IMR-90 (cell line): ENCODE data around the gene VSIR. TPM values are rescaled to one million over a fixed set of nuclear protein-coding genes. Genes with fewer than 3 reads are reported as not detected.

Source experiments
- ATAC-seq: fragments of 200-7000 bp; cut with Tn5 transposase; 2 replicates; pipeline ENCODE4 v1.9.1; 2020; ENCODE audit warnings: low read depth, mild to moderate bottlenecking, moderate library complexity
- BruUV-seq: library from RNA; stranded (reverse); fragments of 400-500 nt; replicated peaks from 2 replicates; lab custom pipeline; 2021; lab: Mats Ljungman, UMichigan
- CTCF ChIA-PET: fragments of 300-600 bp; formaldehyde crosslinking; extraction: SDS; loops from one replicate; lab custom pipeline; 2021; ENCODE audit warnings: antibody characterized with exemption; lab: Yijun Ruan, JAX
- POLR2A ChIA-PET: fragments of 300-600 bp; sonication (Branson Sonifier 250); formaldehyde crosslinking; loops from one replicate; lab custom pipeline; 2022; ENCODE audit warnings: antibody characterized with exemption; ENCODE audit not compliant: unreplicated experiment; lab: Charles Lee
- DNase-seq: peaks from one replicate; pipeline ENCODE4 v3.0.0; 2013
- H2AFZ ChIP-seq: replicated peaks from 2 replicates; pipeline ENCODE3; 2013; ENCODE audit warnings: low read length, mild to moderate bottlenecking; ENCODE audit not compliant: poor library complexity
- H2AK5ac ChIP-seq: 2 replicates; pipeline ENCODE4 v1.6.1; 2013; ENCODE audit warnings: low read depth, low read length, inconsistent platforms
- H2AK9ac ChIP-seq: replicated peaks from 2 replicates; pipeline ENCODE3; 2013; ENCODE audit warnings: mild to moderate bottlenecking, low read depth, low read length, moderate library complexity; ENCODE audit not compliant: poor library complexity
- H2BK120ac ChIP-seq: 2 replicates; pipeline ENCODE4 v1.6.1; 2013; ENCODE audit warnings: low read depth, low read length, inconsistent platforms
- H2BK15ac ChIP-seq: 3 replicates; pipeline ENCODE4 v1.6.1; 2013; ENCODE audit warnings: low read depth, low read length, inconsistent platforms
- H2BK20ac ChIP-seq: 2 replicates; pipeline ENCODE4 v1.6.1; 2013; ENCODE audit warnings: low read depth, mild to moderate bottlenecking, inconsistent platforms, low read length, moderate library complexity
- H2BK5ac ChIP-seq: 2 replicates; pipeline ENCODE4 v1.6.1; 2013; ENCODE audit warnings: mild to moderate bottlenecking, low read depth, low read length, inconsistent platforms; ENCODE audit not compliant: poor library complexity, severe bottlenecking
- H3K14ac ChIP-seq: replicated peaks from 2 replicates; pipeline ENCODE4 v1.6.1; 2013; ENCODE audit warnings: low read depth, low read length, inconsistent platforms
- H3K18ac ChIP-seq: 2 replicates; pipeline ENCODE4 v1.6.1; 2013; ENCODE audit warnings: low read depth, low read length, control low read depth
- H3K23ac ChIP-seq: 2 replicates; pipeline ENCODE4 v1.6.1; 2013; ENCODE audit warnings: low read depth, low read length, inconsistent platforms
- H3K27ac ChIP-seq: 2 replicates; pipeline ENCODE4 v1.5.1; 2013; ENCODE audit warnings: mild to moderate bottlenecking, control low read depth, low read length; ENCODE audit not compliant: insufficient read depth
- H3K27me3 ChIP-seq: 2 replicates; pipeline ENCODE4 v1.6.1; 2013; ENCODE audit warnings: low read length; ENCODE audit not compliant: control insufficient read depth, insufficient read depth
- H3K36me3 ChIP-seq: 2 replicates; pipeline ENCODE4 v1.6.1; 2013; ENCODE audit warnings: low read length, mixed read lengths; ENCODE audit not compliant: control insufficient read depth, insufficient read depth
- H3K4ac ChIP-seq: 2 replicates; pipeline ENCODE4 v1.6.1; 2013; ENCODE audit warnings: low read depth, low read length, inconsistent platforms
- H3K4me1 ChIP-seq: 2 replicates; pipeline ENCODE4 v1.6.1; 2013; ENCODE audit warnings: low read length, mixed read lengths; ENCODE audit not compliant: control insufficient read depth, insufficient read depth
- H3K4me2 ChIP-seq: 2 replicates; pipeline ENCODE4 v1.6.1; 2013; ENCODE audit warnings: low read depth, mild to moderate bottlenecking, control low read depth, low read length, moderate library complexity
- H3K4me3 ChIP-seq: 2 replicates; pipeline ENCODE4 v1.5.1; 2013; ENCODE audit warnings: low read depth, mild to moderate bottlenecking, control low read depth, low read length, moderate library complexity; ENCODE audit not compliant: insufficient read depth
- H3K56ac ChIP-seq: 2 replicates; pipeline ENCODE4 v1.6.1; 2013; ENCODE audit warnings: low read length, inconsistent platforms; ENCODE audit not compliant: insufficient read depth; ENCODE audit errors: extremely low read depth
- H3K79me1 ChIP-seq, 2 experiments: 2 replicates each; pipeline ENCODE4 v1.6.1; 2013; ENCODE audit warnings: low read length in 2 of 2, inconsistent platforms in 1 of 2, low read depth in 1 of 2
- H3K9ac ChIP-seq: 2 replicates; pipeline ENCODE4 v1.6.1; 2013; ENCODE audit warnings: low read depth, low read length, control low read depth
- H3K9me1 ChIP-seq: 2 replicates; pipeline ENCODE4 v1.6.1; 2013; ENCODE audit warnings: low read length, inconsistent platforms; ENCODE audit not compliant: insufficient read depth
- H3K9me3 ChIP-seq: 2 replicates; pipeline ENCODE4 v1.6.1; 2013; ENCODE audit warnings: low read length; ENCODE audit not compliant: control insufficient read depth, insufficient read depth
- H4K20me1 ChIP-seq: 2 replicates; pipeline ENCODE4 v1.6.1; 2013; ENCODE audit warnings: low read length, inconsistent platforms; ENCODE audit not compliant: insufficient read depth
- H4K5ac ChIP-seq: 2 replicates; pipeline ENCODE4 v1.6.1; 2013; ENCODE audit warnings: mild to moderate bottlenecking, low read depth, low read length, control low read depth
- H4K8ac ChIP-seq, 2 experiments: 2 replicates each; pipeline ENCODE4 v1.6.1; 2013; ENCODE audit warnings: low read depth in 2 of 2, low read length in 2 of 2, control low read depth in 1 of 2, inconsistent platforms in 1 of 2
- H4K91ac ChIP-seq: 2 replicates; pipeline ENCODE4 v1.6.1; 2013; ENCODE audit warnings: low read depth, low read length, inconsistent platforms; ENCODE audit not compliant: insufficient read depth
- BHLHE40 ChIP-seq: fragments of 150-350 bp; IDR thresholded peaks from 2 replicates; pipeline ENCODE4 v1.6.1; 2016; ENCODE audit warnings: mild to moderate bottlenecking, low read depth, low read length
- CEBPB ChIP-seq: IDR thresholded peaks from 2 replicates; pipeline ENCODE4 v1.6.1; 2012; ENCODE audit warnings: low read depth, low read length, improper control_type of control experiment
- CHD1 ChIP-seq: IDR thresholded peaks from 2 replicates; pipeline ENCODE4 v1.6.1; 2012; ENCODE audit warnings: low read depth, low read length, improper control_type of control experiment
- CTCF ChIP-seq: conservative IDR thresholded peaks from 2 replicates; pipeline ENCODE4 v1.5.1; 2012; ENCODE audit warnings: mild to moderate bottlenecking, low read depth, low read length, improper control_type of control experiment
- FOS ChIP-seq: fragments of 150-350 bp; IDR thresholded peaks from 2 replicates; pipeline ENCODE4 v1.6.1; 2016; ENCODE audit warnings: low read depth, low read length
- MAFK ChIP-seq: IDR thresholded peaks from 2 replicates; pipeline ENCODE4 v1.6.1; 2012; ENCODE audit warnings: low read depth, low read length, improper control_type of control experiment
- MAZ ChIP-seq: IDR thresholded peaks from 2 replicates; pipeline ENCODE4 v1.6.1; 2012; ENCODE audit warnings: low read depth, mild to moderate bottlenecking, low read length, improper control_type of control experiment, moderate library complexity, borderline replicate concordance
- MXI1 ChIP-seq: IDR thresholded peaks from 2 replicates; pipeline ENCODE4 v1.6.1; 2012; ENCODE audit warnings: low read depth, mild to moderate bottlenecking, low read length, moderate library complexity, borderline replicate concordance
- POLR2A ChIP-seq: IDR thresholded peaks from 2 replicates; pipeline ENCODE4 v1.6.1; 2012; ENCODE audit warnings: mild to moderate bottlenecking, low read depth, low read length
- RCOR1 ChIP-seq: IDR thresholded peaks from 2 replicates; pipeline ENCODE4 v1.6.1; 2012; ENCODE audit warnings: mild to moderate bottlenecking, low read length, improper control_type of control experiment; ENCODE audit not compliant: insufficient replicate concordance
- SMC3 ChIP-seq: fragments of 150-350 bp; IDR thresholded peaks from 2 replicates; pipeline ENCODE4 v1.6.1; 2016; ENCODE audit warnings: low read depth, mild to moderate bottlenecking, antibody characterized with exemption, low read length, moderate library complexity
- WGBS, 2 experiments: methylation state at CpG; one replicate each; pipeline versions ENCODE4 v1.1.5 to v1.1.7; 2013; ENCODE audit warnings: missing lambda C conversion rate in 2 of 2; ENCODE audit not compliant: insufficient read length in 1 of 2; ENCODE audit errors: extremely low coverage in 2 of 2; 5-methylcytosine and 5-hydroxymethylcytosine counted together
- dilution Hi-C: fragments of 300-500 bp; cut with HindIII; formaldehyde crosslinking; loops from one replicate; pipeline ENCODE4 v1.14.3; 2018; ENCODE audit warnings: low sequenced_read_pairs; ENCODE audit not compliant: unreplicated experiment
- in situ Hi-C: fragments of 300-500 bp; cut with MboI; formaldehyde crosslinking; loops from 3 replicates; pipeline ENCODE4 v1.14.3; 2019; ENCODE audit warnings: low sequenced_read_pairs, inconsistent platforms, mixed read lengths
- intact Hi-C: fragments of 100-400 bp; cut with micrococcal nuclease; formaldehyde crosslinking; loops from 2 replicates; pipeline ENCODE4 v1.10.0; 2022
- polyA plus RNA-seq, 3 experiments: library from polyadenylated mRNA; depleted of rRNA; stranded (reverse); fragments of >200 nt; gene quantifications; 2 replicates each; pipeline ENCODE4 v1.2.3, GENCODE V29; 2012; ENCODE audit warnings: low replicate concordance in 1 of 3
- total RNA-seq: library from RNA; depleted of rRNA; stranded (reverse); fragments of >200 nt; gene quantifications from 2 replicates; pipeline ENCODE4 v1.2.3, GENCODE V29; 2012
- TF ChIP-seq, protein P1 (sequence below): fragments of 150-350 bp; IDR thresholded peaks from 2 replicates; pipeline ENCODE4 v1.6.1; 2017; ENCODE audit warnings: mild to moderate bottlenecking, antibody characterized with exemption, low read length, low read depth

VSIR gene
- total and polyA plus RNA-seq, 2 of the 4 experiments (the other 2 are of a cell fraction) = 5.0 to 23.8 TPM

- no peak overlapping the region for H3K18ac ChIP-seq
- ATAC-seq (no peak), DNase-seq (no peak)
- in situ Hi-C loops = no loop called here
- no peak overlapping the region for H3K4me2 ChIP-seq
- H3K4ac ChIP-seq = no peak overlapping the region
- no peak overlapping the region for H2AK5ac ChIP-seq
- no peak overlapping the region for H3K14ac ChIP-seq
- peaks cover 19% of the 10 kb centered on the region for H3K27me3 ChIP-seq
- H3K4me1 ChIP-seq = peaks cover 11% of the 10 kb centered on the region
- H3K9me3 ChIP-seq = peaks cover 2% of the 10 kb centered on the region; the same call in 1 of the 2 replicates
- no peak overlapping the region for H4K5ac ChIP-seq
- no peak overlapping the region for H3K4me3 ChIP-seq
- H2BK120ac ChIP-seq = no peak overlapping the region
- intact Hi-C loops = loop anchor here (1.0 kb wide), 1 partner anchor 325 kb away; no protein-coding TSS in a partner anchor
- H3K27ac ChIP-seq = no peak overlapping the region
- ChIA-PET POLR2A (no interaction called here), CTCF (interaction anchor here (0.7 to 1.8 kb wide), 3 partner anchors 9 to 396 kb away, joined by 3 to 6 read pairs (median 5); no protein-coding TSS in a partner anchor)
- BruUV-seq = no TSS peak
- no peak overlapping the region for H2BK5ac ChIP-seq
- H2BK20ac ChIP-seq = no peak overlapping the region
- no peak overlapping the region for H2BK15ac ChIP-seq
- no peaks in the 10 kb centered on the region for H3K9me1 ChIP-seq
- no peak overlapping the region for H4K8ac ChIP-seq
- 79% methylated on average over 12 of the region's 28 CpGs; no CpG with 5 or more reads in 1 of the 2 experiments for WGBS, 2 experiments
- H3K9ac ChIP-seq = no peak overlapping the region
- no peak overlapping the region for H2AK9ac ChIP-seq
- dilution Hi-C loops = no loop called here
- H3K36me3 ChIP-seq = no peaks in the 10 kb centered on the region
- no peaks in the 10 kb centered on the region for H3K79me1 ChIP-seq
- H3K56ac ChIP-seq = no peak overlapping the region
- H3K23ac ChIP-seq = no peak overlapping the region
- H4K20me1 ChIP-seq = no peaks in the 10 kb centered on the region
- no peak overlapping the region for H2AFZ ChIP-seq
- H4K91ac ChIP-seq = no peak overlapping the region
- TF ChIP-seq BHLHE40 = no peak
- TF ChIP-seq, protein P1, sequence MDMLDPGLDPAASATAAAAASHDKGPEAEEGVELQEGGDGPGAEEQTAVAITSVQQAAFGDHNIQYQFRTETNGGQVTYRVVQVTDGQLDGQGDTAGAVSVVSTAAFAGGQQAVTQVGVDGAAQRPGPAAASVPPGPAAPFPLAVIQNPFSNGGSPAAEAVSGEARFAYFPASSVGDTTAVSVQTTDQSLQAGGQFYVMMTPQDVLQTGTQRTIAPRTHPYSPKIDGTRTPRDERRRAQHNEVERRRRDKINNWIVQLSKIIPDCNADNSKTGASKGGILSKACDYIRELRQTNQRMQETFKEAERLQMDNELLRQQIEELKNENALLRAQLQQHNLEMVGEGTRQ = no peak
- TF ChIP-seq CEBPB = no peak
- no peak for TF ChIP-seq RCOR1
- no peak for TF ChIP-seq MXI1
- TF ChIP-seq FOS = no peak
- no peak for TF ChIP-seq CHD1
- TF ChIP-seq POLR2A = no peak
- TF ChIP-seq SMC3 = no peak
- TF ChIP-seq MAFK = no peak
- TF ChIP-seq CTCF = no peak
- no peak for TF ChIP-seq MAZ
Measured at GRCh38 chr10:71708897-71709882, 64.1 kb downstream of the VSIR start.
